OCI-LY3 (cell line): Measurements from ENCODE around the gene USP3.

Source experiments
- H2AFZ ChIP-seq: fragments of 200-600, 300-600 bp; shearing (Covaris generic); 2 replicates; pipeline ENCODE4 v1.6.0; 2014; ENCODE audit warnings: antibody characterized with exemption, low read depth, low read length
- H3K27ac ChIP-seq: fragments of 200-600, 300-600 bp; sonication (generic); 2 replicates; pipeline ENCODE4 v1.5.1; 2014; ENCODE audit warnings: mild to moderate bottlenecking, low read length, moderate library complexity, mixed read lengths
- H3K27me3 ChIP-seq: fragments of 200-600, 300-600 bp; sonication (generic); 2 replicates; pipeline ENCODE4 v1.6.1; 2014; ENCODE audit warnings: low read depth, low read length, mixed read lengths
- H3K36me3 ChIP-seq: fragments of 200-600, 300-600 bp; sonication (generic); replicated peaks from 2 replicates; pipeline ENCODE3; 2014; ENCODE audit warnings: low read depth, low read length, mixed read lengths
- H3K4me1 ChIP-seq: fragments of 300-600, 200-600 bp; sonication (generic); 2 replicates; pipeline ENCODE4 v1.6.1; 2014; ENCODE audit warnings: low read length, mixed read lengths
- H3K4me2 ChIP-seq: fragments of 200-600, 300-600 bp; sonication (generic); 2 replicates; pipeline ENCODE4 v1.6.1; 2014; ENCODE audit warnings: low read length, mixed read lengths
- H3K4me3 ChIP-seq: fragments of 300-600, 200-600 bp; sonication (generic); 2 replicates; pipeline ENCODE4 v1.5.1; 2014; ENCODE audit warnings: antibody characterized with exemption, mild to moderate bottlenecking, low read length, moderate library complexity
- H3K79me2 ChIP-seq: fragments of 300-600, 200-600 bp; shearing (Covaris generic); 2 replicates; pipeline ENCODE4 v1.6.1; 2014; ENCODE audit warnings: mild to moderate bottlenecking, low read length, mixed read lengths
- H3K9ac ChIP-seq: fragments of 300-600, 200-600 bp; shearing (Covaris generic); 2 replicates; pipeline ENCODE4 v1.6.0; 2014; ENCODE audit warnings: mild to moderate bottlenecking, low read length, moderate library complexity
- H3K9me3 ChIP-seq: fragments of 200-600, 300-600 bp; shearing (Covaris generic); 2 replicates; pipeline ENCODE4 v1.6.1; 2014; ENCODE audit warnings: low read length, mixed read lengths; ENCODE audit not compliant: insufficient read depth
- H4K20me1 ChIP-seq: fragments of 200-600, 300-600 bp; sonication (generic); 2 replicates; pipeline ENCODE4 v1.6.1; 2016; ENCODE audit warnings: low read length, mixed read lengths; ENCODE audit not compliant: insufficient read depth
- EZH2phosphoT487 ChIP-seq: fragments of 200-600 bp; shearing (Covaris generic); IDR thresholded peaks from 2 replicates; pipeline ENCODE4 v1.6.1; 2018; ENCODE audit warnings: antibody characterized with exemption, mixed run types, low read depth
- TF ChIP-seq, protein P1 (sequence below): fragments of 200-600, 300-600 bp; sonication (generic); IDR thresholded peaks from 2 replicates; pipeline ENCODE4 v1.5.1; 2014; ENCODE audit warnings: antibody characterized with exemption, low read length, low read depth

Gene USP3, protein sequence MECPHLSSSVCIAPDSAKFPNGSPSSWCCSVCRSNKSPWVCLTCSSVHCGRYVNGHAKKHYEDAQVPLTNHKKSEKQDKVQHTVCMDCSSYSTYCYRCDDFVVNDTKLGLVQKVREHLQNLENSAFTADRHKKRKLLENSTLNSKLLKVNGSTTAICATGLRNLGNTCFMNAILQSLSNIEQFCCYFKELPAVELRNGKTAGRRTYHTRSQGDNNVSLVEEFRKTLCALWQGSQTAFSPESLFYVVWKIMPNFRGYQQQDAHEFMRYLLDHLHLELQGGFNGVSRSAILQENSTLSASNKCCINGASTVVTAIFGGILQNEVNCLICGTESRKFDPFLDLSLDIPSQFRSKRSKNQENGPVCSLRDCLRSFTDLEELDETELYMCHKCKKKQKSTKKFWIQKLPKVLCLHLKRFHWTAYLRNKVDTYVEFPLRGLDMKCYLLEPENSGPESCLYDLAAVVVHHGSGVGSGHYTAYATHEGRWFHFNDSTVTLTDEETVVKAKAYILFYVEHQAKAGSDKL

DNA sequence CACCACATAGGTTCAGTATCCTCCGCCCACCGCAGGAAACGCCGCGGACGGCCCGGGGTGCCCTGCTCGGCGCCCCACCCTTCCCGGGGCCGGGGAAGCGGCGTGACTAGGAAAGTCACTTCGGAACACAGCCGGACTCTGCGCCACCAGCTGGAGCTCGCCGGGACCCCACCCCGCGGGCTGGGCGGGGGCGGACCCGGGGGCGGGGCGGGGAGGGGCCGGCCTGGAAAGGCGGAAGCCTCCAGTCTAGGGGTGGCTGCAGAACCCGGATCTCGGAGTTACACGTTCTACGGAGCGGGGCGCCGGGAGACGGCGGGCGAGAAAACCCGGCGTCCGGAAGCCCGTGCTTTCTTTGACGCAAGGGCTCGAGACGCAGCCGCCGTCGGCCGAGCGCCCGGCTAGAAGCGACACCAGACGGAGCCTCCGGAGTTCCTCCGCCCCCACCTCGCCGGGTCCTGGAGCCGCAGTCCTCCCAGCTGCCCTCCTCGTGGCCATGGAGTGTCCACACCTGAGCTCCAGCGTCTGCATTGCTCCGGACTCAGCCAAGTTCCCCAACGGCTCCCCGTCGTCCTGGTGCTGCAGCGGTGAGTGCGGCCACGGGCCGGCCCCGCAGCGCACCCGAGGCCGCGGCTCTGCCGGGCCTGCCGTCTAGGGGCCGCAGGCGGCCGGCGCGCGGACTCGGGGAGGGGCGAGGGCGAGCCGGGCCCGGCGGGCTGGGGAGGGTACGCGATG lies at the start of gene USP3:
Gene USP3 (plus strand): TSS at position 347 of the 732 bp plus-strand sequence. CDS start 147 bp downstream, at position 494.
- Histone ChIP-seq H3K4me1 (peaks cover 74% of the 10 kb centered on the region), H3K27me3 (no peaks in the 10 kb centered on the region), H3K4me3 (peak within 1 kb of the TSS; percentile 94), H4K20me1 (peaks cover 38% of the 10 kb centered on the region), H3K9me3 (no peaks in the 10 kb centered on the region), H3K36me3 (peaks cover 3% of the 10 kb centered on the region), H3K4me2 (peak within 1 kb of the TSS; percentile 94), H2AFZ (no peak within 1 kb of the TSS), H3K27ac (peak within 1 kb of the TSS; percentile 89), H3K9ac (peak within 1 kb of the TSS; percentile 96), H3K79me2 (peaks cover 56% of the 10 kb centered on the region)
- TF ChIP-seq EZH2phosphoT487: no peak
- TF ChIP-seq, protein P1, sequence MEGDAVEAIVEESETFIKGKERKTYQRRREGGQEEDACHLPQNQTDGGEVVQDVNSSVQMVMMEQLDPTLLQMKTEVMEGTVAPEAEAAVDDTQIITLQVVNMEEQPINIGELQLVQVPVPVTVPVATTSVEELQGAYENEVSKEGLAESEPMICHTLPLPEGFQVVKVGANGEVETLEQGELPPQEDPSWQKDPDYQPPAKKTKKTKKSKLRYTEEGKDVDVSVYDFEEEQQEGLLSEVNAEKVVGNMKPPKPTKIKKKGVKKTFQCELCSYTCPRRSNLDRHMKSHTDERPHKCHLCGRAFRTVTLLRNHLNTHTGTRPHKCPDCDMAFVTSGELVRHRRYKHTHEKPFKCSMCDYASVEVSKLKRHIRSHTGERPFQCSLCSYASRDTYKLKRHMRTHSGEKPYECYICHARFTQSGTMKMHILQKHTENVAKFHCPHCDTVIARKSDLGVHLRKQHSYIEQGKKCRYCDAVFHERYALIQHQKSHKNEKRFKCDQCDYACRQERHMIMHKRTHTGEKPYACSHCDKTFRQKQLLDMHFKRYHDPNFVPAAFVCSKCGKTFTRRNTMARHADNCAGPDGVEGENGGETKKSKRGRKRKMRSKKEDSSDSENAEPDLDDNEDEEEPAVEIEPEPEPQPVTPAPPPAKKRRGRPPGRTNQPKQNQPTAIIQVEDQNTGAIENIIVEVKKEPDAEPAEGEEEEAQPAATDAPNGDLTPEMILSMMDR: no peak

- Histone ChIP-seq H3K4me2 (no peak overlapping the region), H3K9me3 (no peaks in the 10 kb centered on the region), H3K27ac (no peak overlapping the region), H3K36me3 (no peaks in the 10 kb centered on the region), H4K20me1 (no peaks in the 10 kb centered on the region), H3K4me1 (peaks cover 4% of the 10 kb centered on the region; the same call in 1 of the 2 replicates), H3K9ac (no peak overlapping the region), H2AFZ (no peak overlapping the region), H3K27me3 (no peaks in the 10 kb centered on the region), H3K4me3 (no peak overlapping the region), H3K79me2 (no peaks in the 10 kb centered on the region)
- TF ChIP-seq, protein P1: no peak
- TF ChIP-seq EZH2phosphoT487: no peak
Observed at GRCh38 chr15:63456258-63456657, 48.1 kb upstream of the USP3 start.

DNA sequence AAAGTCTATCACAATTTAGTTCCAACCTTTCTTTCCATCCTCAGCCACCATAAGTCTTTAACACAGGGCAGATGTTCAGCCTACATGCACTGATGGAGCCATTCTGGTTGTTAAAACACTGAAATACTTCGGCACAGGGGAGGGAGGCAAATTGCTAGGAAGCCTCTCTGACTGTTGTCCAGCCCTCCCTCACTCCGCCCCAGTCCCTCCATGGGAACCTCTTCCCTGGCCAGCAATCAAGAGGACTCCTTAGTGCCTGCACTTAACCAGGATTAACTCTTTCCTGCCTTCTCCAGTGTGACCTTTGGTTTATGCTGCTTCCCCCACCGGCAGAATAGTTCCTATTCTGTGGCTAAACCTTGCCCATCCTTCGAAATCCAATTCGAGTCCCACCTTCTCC lies 47.0 kb upstream of the USP3 start:
- Histone ChIP-seq H3K4me2 (no peak overlapping the region), H3K79me2 (no peaks in the 10 kb centered on the region), H2AFZ (no peak overlapping the region), H3K9me3 (no peaks in the 10 kb centered on the region), H3K4me3 (no peak overlapping the region), H3K9ac (no peak overlapping the region), H3K27ac (no peak overlapping the region), H3K27me3 (no peaks in the 10 kb centered on the region; the same call in 1 of the 2 replicates), H3K36me3 (no peaks in the 10 kb centered on the region), H4K20me1 (no peaks in the 10 kb centered on the region), H3K4me1 (peaks cover 7% of the 10 kb centered on the region; the same call in 1 of the 2 replicates)
- TF ChIP-seq, protein P1: no peak
- TF ChIP-seq EZH2phosphoT487: no peak

GRCh38 chr15:63458026-63458425 lies 46.4 kb upstream of the USP3 start:
- Histone ChIP-seq H3K79me2 (no peaks in the 10 kb centered on the region), H4K20me1 (no peaks in the 10 kb centered on the region), H3K27ac (no peak overlapping the region), H3K36me3 (no peaks in the 10 kb centered on the region), H3K9me3 (no peaks in the 10 kb centered on the region), H3K4me2 (no peak overlapping the region), H3K4me3 (no peak overlapping the region), H3K9ac (no peak overlapping the region), H3K27me3 (no peaks in the 10 kb centered on the region; the same call in 1 of the 2 replicates), H2AFZ (no peak overlapping the region), H3K4me1 (peaks cover 7% of the 10 kb centered on the region; the same call in 1 of the 2 replicates)
- no peak for TF ChIP-seq EZH2phosphoT487
- TF ChIP-seq, protein P1: no peak
